CD4-positive, alpha-beta T cell treated with Interleukin-21 for 1 hour (primary cell): ENCODE data around the gene TCF3.

Source experiments
- DNase-seq: peaks from one replicate; pipeline ENCODE4 v3.0.0-alpha.2; 2020

The TCF3 gene

DNA sequence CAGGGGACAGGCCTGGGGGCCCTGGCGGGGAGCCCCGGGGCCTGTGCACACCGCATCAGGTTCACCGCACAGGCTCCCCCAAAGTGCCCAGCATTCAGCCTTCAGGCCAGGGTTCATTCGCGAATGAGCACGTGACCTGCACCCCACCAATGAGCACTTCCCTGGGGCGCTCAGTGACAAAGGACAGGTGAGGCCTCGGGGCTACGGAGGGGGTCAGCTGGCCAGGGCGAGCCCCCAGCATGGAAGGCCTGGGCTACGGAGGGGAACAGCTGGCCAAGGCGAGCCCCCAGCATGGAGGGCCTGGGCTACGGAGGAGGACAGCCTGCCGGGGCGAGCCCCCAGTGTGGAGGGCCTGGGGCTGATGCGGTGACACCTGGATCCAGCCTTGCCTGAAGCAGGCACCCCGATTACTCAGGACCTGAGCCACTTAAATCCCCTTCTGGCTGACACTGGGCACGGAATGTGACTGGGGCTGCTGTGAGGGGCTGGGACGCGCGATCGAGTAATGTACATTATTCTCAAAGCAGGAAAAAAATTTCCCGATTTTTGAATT is 23.1 kb downstream of the TCF3 start:
- no peak for DNase-seq

DNA sequence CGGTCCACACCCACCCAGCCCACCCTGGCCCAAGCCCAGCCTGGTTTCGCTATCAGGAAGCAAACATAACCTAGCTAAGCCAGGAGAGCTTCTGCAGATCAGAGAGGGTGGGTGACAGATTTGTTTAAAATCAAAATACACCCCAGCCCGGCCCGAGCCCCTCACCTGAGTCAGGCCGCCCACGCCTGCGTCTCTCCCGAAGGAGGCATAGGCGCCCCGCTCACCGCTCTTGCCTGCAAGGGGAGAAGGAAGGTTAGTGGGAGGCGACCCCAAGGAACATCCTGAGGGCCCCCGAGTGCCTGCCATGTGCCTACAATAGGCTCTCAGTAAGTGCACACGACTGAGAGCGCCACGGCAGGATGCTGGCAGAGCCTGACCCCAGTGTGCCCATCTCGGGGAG is 25.2 kb downstream of the TCF3 start:
- no peak for DNase-seq

GRCh38 chr19:1626417-1627010 is 25.9 kb downstream of the TCF3 start:
- no peak for DNase-seq

DNA sequence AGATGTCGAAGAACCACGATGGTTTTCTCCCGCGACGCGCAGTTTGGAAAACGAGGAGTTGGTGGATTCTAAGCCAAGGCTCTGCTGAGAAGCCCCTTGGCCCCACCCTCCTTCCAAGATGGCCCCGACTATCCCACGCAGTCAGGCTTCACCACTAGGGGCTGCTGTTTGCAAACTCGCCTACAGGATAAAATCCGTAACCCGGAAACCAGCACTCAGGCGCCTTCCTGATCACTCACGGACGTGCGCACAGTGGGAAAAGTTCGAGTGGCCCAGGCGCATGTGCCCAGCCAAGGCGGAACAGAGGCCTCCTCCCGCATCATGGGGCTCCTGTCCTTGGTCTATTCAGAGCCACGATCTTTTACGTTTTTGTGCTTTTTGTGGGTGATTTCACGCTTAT is 28.0 kb downstream of the TCF3 start:
- DNase-seq: peak; percentile 54

DNA sequence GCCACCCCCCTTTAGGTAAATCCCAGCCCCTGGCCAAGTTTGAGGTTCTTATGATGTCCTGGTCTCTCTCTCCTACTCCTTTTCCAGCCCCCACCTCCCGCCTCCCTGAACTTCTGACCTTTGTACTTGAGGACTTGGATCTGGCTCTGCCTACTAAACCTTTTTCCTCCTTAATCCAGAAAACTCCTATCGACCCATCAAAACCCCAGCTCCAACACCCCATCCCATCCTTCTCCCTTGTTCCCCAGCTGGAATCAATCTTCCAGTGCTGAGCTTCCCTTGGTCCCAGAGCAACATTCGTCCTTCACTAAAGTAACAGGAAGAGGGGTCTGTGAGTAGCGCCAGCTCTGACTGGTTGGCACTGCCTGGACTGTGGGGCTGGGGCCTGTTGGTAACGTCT is 29.9 kb downstream of the TCF3 start:
- no peak for DNase-seq

DNA sequence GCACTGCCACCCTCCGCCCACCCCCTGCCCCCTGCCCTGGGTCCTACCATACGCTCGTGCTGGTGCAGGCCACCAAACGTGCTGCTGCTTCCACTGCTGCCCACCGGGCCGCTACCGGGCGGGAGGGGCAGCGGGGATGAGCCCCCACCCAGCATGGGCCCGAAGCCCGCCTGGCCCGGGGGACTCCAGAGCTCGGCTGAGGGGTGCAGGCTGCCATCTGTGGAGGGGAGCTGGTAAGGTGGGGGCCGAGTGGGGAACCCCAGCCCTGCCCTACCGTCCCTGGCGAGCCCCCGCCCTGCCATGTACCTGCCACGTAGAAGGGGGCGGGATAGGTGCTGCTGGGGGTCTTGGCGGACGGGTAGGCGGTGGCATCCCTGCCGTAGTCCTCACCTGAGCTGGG is 30.4 kb downstream of the TCF3 start:
- no peak for DNase-seq

DNA sequence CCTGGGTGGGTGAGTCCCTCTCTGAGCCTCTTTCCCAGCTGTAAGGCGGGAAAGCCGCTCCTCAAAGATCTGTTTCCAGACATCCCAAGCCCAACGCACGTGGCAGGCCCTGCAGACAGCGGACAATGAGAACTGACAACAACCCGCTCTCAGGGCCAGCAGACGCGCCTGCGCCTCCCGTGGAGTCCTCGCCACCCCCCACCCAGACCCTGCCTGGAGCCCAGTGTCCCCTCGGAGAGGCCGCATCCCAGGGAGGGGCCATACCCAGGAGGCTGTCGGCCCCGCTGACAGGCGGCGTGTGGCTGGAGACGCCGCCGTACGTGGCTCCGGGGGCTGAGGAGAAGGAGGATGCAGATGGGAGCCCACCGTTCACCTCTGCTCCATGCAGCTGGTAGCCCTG is 30.8 kb downstream of the TCF3 start:
- DNase-seq: no peak

DNA sequence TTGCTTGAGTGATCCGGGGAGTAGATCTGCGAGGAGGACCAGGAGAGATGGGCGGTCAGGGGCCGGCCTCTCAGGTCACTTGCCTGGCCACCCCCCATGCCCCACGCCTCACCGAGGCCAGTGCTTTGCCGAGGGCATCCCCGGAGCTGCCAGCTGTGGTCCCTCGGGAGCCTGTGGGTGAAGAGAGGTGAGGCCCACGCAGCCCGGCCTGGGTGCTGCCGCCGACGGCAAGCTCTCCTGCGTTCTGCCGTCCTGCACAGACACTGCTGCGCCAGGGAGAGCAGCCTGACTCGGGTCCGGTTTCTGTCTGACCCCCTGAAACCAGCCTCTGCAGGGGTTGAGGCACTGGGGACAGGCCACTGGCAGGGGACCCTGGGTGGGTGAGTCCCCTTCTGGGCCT is 31.4 kb downstream of the TCF3 start:
- no peak for DNase-seq

DNA sequence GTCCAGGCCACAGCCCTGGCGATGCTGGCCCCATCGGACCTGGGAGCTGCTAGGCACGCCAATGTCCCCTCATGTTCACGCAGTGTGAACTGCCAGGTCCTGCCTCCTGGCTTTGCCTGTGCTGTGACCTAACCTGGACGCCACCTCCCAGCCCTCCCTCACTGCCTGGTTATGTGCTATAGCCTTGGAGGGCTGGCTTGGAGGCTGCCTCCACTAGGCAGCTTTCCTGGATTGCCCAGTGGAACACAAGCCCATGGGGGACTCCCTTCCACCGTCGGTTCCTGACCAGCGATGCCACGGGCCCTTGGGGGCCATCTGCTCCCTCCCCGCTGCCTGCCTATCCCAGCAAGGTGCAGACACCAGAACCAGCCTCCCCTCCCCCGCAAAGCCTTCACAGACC is 31.9 kb downstream of the TCF3 start:
- no peak for DNase-seq

DNA sequence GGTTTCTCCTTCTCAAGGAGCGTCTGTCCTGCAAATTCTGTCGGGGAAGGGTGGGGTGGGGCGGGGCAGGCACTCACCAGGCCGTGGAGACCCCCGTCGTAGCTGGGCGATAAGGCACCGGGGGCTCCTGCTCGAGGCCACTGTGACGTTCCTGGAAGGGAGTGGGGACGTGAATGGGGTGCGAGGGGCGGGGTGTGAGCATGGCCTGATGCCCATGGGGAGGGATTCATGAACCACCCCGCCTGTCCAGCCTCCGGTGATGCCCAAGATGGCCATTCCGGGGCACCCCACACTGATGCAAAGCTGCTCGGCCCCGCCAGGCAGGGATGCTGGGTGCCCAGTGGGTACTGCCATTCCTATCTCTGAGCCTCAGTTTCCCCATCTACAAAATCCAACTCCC is 32.7 kb downstream of the TCF3 start:
- DNase-seq: no peak

- no peak for DNase-seq
Observed at GRCh38 chr19:1619094-1619439, 33.3 kb downstream of the TCF3 start.

DNA sequence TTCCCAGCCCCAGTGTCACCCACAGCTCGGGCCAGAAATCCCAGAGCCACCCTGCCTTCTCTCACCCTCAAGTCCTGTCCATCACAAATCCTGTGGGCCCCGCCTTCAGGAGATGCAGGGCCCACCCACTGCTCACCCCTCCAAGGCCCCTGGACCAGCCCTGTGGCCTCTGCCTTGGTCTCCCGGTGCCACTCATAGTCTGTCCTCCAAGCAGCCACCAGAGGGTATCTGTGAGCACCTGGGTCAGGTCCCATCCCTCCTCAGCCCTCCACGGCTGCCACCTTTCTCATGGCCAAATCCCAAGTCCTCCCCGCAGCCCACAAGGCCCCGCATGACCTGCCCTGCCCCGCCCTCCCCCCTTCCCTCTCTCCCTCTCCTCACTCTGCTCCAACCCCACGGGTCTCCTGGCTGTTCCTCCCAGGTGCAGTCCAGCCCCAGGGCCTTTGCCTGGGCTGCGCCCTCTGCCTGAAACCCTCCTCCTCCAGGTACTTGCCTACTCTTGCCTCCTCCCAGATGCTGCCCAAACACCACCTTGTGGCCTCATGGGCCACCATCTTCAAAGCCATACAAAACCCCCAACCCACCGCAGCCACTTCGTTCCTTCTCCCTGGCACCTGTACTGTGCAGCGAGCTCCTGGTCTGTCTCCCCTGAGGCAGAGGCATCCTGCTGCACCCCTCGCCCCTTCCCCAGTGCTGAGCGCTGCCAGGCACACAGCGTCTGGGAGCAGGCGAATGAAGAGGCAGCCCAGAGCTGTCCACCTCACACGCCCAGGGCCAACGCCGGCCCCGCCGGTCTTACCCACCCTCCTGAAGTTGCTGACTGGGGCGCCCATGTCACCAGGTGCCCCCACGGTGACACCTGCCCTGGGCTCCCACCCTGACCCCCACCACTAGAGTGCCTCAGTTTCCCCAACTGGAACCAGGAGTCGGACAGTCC is 34.0 kb downstream of the TCF3 start:
- DNase-seq: peak; percentile 34

DNA sequence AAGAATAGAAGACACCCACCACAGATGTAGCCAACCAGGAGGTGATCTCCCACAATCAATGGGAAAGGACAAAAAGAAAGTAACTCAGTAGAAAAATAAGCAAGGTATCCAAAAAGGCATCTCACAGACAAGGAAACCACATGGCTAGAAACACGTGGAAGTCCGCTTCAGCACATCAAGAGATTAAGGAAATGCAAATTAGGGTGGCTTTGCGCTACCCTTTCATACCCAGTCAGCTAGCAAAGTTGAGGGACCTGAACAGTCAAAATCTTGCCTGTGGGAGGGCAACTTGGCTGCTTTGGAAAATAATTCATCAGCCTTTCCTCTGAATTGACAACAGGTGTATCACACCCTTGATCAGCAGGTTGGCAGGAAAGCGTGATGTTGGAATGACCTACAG is 35.5 kb downstream of the TCF3 start:
- DNase-seq: no peak

GRCh38 chr19:1616396-1616795 is 36.0 kb downstream of the TCF3 start:
- DNase-seq: no peak

- no peak for DNase-seq
Observed at GRCh38 chr19:1615156-1615765, 37.2 kb downstream of the TCF3 start.

GRCh38 chr19:1613808-1614570 is 38.4 kb downstream of the TCF3 start:
- no peak for DNase-seq

- no peak for DNase-seq
Observed at GRCh38 chr19:1613146-1613545, 39.3 kb downstream of the TCF3 start.

GRCh38 chr19:1612114-1613086 is 40.0 kb downstream of the TCF3 start:
- DNase-seq: no peak

- DNase-seq: no peak
Observed at GRCh38 chr19:1611353-1611752, 41.1 kb downstream of the TCF3 start.

DNA sequence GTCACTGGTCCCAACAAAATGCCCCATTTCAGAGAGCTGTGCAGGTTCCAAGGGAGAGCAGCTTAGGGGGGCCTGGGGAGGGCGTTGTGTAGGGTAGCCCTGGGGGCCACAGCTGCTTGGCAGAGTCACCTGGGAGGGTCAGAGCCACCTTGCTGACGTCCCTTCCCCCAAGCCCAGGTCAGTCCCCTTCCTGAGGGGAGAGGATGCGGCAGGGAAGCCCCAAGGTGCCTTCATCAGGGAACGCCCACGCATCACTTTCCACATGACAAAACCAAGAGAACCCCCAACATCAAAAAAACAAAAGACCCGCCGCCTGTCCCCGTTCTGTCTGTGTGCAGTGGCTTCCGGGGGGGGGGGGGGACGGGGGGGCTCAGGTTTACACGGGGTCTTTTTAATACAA is 41.8 kb downstream of the TCF3 start:
- DNase-seq: peak; percentile 20

GRCh38 chr19:1609680-1610474 is 42.5 kb downstream of the TCF3 start:
- no peak for DNase-seq
